GM15510 (cell line): ENCODE data around the gene NCAM1.

Experiments used
- POLR2A ChIP-seq: IDR thresholded peaks from 3 replicates; pipeline ENCODE4 v1.6.1; 2011; ENCODE audit warnings: borderline replicate concordance; ENCODE audit not compliant: insufficient read length; ENCODE audit errors: extremely low read depth

Gene NCAM1

GRCh38 chr11:112962579-112963367, 1.6 kb downstream of the NCAM1 start:
- no peak for TF ChIP-seq POLR2A

GRCh38 chr11:112963368-112963955, 2.2 kb downstream of the NCAM1 start:
- TF ChIP-seq POLR2A: no peak

- no peak for TF ChIP-seq POLR2A
Measured at GRCh38 chr11:112965656-112966055, 4.4 kb downstream of the NCAM1 start.

GRCh38 chr11:112966561-112966960, 5.3 kb downstream of the NCAM1 start:
- TF ChIP-seq POLR2A: no peak

GRCh38 chr11:112967082-112967481, 5.9 kb downstream of the NCAM1 start:
- no peak for TF ChIP-seq POLR2A

- no peak for TF ChIP-seq POLR2A
Measured at GRCh38 chr11:112968941-112969713, 7.9 kb downstream of the NCAM1 start.

- no peak for TF ChIP-seq POLR2A
Measured at GRCh38 chr11:112971195-112971594, 10.0 kb downstream of the NCAM1 start.

- TF ChIP-seq POLR2A: no peak
Measured at GRCh38 chr11:112971827-112972226, 10.6 kb downstream of the NCAM1 start.

- no peak for TF ChIP-seq POLR2A
Measured at GRCh38 chr11:112972399-112973145, 11.4 kb downstream of the NCAM1 start.

GRCh38 chr11:112975051-112975450, 13.8 kb downstream of the NCAM1 start:
- no peak for TF ChIP-seq POLR2A

GRCh38 chr11:112975493-112975892, 14.3 kb downstream of the NCAM1 start:
- no peak for TF ChIP-seq POLR2A

GRCh38 chr11:112977755-112978154, 16.5 kb downstream of the NCAM1 start:
- no peak for TF ChIP-seq POLR2A

GRCh38 chr11:112983887-112984286, 22.7 kb downstream of the NCAM1 start:
- TF ChIP-seq POLR2A: no peak

GRCh38 chr11:112989198-112989597, 28.0 kb downstream of the NCAM1 start:
- no peak for TF ChIP-seq POLR2A

- no peak for TF ChIP-seq POLR2A
Measured at GRCh38 chr11:112993808-112994207, 32.6 kb downstream of the NCAM1 start.

GRCh38 chr11:112995423-112996090, 34.3 kb downstream of the NCAM1 start:
- no peak for TF ChIP-seq POLR2A
